Glomerular visceral epithelial cell (primary cell): ENCODE results near the gene PHF21A.
A peak's percentile ranks its signal among the peaks of the same experiment; 100 is the strongest.
"Not testable (repeated sequence)": the region's sequence is repeated elsewhere in the genome, so short reads cannot be mapped to it uniquely, and the experiment has no call there.

ENCODE experiments used
- DNase-seq: peaks from one replicate; pipeline ENCODE4 v3.0.0-alpha.2; 2016; ENCODE audit errors: extremely low spot score

Gene PHF21A

DNA sequence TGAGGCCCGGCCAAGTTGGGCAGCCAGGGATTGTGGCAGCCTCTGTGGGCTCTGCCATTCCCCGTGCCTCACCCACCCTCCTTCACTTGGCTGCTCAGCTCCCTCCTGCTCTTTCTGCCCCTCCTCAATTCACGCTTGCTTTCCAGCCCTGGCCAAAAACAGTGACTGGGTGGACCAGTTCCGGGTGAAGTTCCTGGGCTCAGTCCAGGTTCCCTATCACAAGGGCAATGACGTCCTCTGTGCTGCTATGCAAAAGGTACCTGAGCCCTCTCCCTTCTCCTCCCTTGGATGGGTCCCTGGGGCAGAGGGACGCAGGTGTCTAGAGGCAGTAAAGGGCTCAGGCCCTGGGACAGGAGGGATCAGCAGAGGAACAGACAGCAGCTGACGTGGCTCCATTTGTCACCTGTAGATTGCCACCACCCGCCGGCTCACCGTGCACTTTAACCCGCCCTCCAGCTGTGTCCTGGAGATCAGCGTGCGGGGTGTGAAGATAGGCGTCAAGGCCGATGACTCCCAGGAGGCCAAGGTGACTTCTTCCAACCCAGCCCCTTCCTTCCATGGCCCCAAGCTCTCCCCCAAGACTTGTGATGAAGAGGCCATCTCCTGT, 216.8 kb downstream of the PHF21A start:
- DNase-seq: no peak

DNA sequence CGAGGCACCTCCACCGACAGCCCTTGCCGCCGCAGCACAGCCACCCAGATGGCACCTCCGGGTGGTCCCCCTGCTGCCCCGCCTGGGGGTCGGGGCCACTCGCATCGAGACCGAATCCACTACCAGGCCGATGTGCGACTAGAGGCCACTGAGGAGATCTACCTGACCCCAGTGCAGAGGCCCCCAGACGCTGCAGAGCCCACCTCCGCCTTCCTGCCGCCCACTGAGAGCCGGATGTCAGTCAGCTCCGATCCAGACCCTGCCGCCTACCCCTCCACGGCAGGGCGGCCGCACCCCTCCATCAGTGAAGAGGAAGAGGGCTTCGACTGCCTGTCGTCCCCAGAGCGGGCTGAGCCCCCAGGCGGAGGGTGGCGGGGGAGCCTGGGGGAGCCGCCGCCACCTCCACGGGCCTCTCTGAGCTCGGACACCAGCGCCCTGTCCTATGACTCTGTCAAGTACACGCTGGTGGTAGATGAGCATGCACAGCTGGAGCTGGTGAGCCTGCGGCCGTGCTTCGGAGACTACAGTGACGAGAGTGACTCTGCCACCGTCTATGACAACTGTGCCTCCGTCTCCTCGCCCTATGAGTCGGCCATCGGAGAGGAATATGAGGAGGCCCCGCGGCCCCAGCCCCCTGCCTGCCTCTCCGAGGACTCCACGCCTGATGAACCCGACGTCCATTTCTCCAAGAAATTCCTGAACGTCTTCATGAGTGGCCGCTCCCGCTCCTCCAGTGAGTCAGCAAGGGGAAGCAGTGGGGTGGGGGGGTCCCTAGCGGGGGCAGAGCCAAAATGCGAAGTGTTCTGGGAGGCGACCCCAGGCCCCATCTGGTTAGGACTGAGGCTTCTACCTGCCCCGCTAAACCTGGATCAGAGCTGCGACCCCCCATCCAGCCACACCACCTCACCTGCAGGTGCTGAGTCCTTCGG, 218.5 kb downstream of the PHF21A start:
- no peak for DNase-seq

DNA sequence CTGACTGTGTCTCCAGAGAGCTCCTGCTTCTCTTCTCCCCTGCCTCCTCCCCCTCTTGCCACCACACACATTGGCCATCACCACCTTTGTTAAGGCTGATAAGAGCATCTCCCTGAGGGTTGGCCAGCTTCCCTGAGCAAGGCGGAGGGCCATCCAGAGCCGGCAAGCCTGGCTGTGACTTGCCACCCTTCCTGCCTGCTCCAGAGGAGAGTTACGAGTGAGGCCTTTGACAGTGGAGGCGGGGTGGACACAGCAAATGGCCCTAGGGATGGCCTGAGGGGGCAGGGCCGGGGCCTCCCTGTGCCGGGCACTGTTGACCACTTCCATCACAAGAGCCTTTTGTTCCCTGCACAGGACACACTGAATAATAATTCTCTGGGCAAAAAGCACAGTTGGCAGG, 219.6 kb downstream of the PHF21A start:
- DNase-seq: no peak

DNA sequence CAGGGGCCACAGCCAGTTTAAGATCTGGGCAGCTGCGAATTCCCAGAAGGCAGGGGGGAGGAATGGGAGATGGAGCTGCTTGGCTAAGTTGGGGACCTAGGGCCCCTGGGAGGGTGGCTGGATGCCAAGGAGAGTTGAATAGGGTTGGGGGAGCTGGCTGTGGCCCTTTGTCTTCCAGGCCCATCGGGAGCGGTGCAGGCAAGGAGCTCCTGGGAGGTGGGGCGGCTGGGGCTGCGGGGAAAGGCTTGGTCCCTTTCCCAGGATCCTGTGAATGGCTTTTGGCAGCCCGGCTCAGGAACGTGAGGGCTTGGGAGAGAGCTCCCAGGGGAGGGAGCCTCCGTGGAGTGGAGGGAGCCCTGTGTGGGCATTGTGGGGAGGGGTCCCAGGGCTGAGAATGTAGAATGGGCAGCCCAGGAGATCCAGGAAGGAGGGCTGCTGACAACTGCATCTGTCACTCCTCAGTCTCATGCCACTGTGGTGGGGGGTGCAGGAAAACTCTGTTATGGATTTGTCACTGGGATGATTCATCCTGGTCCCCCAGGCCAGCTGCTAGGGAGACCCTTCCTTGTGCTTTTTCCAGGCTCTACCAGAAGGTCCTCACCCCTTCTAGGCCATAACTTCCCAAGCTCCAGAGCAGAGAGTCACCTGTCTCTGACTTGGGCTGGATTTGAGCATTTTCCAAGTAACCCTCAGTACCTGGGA, 220.2 kb downstream of the PHF21A start:
- no peak for DNase-seq

DNA sequence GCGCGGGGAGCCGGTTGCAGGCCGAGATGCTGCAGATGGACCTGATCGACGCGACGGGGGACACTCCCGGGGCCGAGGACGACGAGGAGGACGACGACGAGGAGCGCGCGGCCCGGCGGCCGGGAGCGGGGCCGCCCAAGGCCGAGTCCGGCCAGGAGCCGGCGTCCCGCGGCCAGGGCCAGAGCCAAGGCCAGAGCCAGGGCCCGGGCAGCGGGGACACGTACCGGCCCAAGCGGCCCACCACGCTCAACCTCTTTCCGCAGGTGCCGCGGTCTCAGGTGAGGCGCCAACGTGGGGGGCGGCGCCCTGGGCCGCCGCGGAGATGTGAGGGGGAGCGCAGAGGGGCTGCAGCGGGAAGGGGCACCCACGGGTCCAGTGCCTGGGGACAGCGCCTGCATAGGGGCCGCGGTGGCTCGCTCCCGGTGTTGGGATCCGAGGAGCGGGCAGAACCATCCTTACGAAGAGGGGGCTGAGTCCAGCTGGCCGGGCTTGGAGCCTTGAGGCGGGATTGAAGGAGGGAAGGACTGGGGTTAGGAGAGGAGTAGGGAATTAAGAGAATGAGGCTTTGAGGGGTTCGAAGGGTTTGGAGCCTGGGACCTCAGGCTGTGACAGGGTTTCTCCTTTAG, 221.0 kb downstream of the PHF21A start:
- not testable (repeated sequence) for DNase-seq

DNA sequence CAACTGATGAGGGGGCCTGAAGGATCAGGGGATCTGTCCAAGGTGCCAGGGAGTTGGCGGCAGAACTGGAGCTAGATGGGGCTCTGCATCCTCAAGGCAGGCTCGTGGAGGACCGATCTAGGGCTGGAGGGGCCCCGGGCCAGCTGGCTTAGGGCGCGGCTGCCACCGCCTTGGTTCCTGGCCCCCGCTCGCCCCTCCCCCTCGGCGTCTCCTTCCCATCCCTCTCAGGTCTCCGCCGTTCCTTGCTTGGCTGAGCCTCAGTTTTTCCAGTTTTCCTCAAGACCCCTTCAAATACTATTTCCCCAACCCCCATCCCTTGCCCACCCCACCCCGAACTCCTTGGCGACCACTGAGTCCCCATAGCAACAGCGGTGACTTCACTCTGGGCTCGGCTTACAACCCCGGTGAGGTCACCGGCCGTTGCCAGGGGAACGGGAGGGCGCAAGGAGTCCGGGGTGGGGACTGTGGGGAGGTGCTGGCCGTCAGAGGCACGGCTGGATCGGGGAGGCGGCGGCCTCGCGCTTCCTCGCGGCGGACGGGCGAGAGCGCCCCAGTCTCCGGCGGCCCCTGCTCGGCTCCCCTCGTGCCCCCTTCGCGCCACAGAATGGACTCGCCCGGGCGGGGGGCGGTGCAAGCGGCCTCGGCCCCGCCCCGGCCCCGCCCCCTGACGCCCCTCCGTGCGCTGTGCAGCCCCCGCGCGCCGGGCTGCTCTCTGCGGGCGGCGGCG, 221.6 kb downstream of the PHF21A start:
- DNase-seq: peak; percentile 88

DNA sequence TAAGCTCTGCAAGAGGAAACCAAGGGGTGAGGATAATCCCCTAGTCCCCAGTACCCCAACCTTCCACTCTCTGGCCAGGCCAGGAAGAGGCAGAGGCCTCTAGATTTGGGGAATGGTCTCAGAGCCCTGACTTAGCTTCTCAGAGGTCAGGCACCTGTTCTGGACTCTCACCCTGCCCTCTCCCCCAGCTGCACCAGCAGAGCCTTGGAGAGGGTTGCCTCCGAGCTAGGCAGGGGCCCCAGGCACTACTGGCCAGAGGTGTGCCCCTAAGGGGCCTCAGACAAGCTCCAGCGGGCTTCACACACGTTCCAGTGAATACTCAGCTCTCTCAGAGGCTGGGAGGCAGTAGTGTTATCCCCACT, 222.2 kb downstream of the PHF21A start:
- DNase-seq: no peak

DNA sequence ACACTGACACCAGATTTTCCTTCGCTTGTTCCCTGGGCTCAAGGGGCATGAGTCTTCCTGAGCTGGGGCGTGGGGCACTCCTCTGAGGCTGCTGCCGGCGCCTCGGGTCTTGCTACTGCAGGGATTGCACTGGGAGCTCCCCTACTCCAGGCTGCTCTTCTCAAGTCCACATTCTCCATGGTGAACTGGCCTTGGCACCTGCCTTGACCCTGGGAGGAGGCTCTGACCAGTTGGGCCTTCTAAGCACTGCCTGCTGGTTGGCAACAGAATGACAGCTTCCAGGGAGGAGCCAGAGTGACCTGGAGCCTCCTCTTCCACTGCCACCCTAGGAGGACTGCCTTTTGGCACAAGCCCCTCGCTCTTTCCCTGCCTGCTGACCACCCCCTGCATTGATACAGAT, 223.7 kb downstream of the PHF21A start:
- DNase-seq: no peak

DNA sequence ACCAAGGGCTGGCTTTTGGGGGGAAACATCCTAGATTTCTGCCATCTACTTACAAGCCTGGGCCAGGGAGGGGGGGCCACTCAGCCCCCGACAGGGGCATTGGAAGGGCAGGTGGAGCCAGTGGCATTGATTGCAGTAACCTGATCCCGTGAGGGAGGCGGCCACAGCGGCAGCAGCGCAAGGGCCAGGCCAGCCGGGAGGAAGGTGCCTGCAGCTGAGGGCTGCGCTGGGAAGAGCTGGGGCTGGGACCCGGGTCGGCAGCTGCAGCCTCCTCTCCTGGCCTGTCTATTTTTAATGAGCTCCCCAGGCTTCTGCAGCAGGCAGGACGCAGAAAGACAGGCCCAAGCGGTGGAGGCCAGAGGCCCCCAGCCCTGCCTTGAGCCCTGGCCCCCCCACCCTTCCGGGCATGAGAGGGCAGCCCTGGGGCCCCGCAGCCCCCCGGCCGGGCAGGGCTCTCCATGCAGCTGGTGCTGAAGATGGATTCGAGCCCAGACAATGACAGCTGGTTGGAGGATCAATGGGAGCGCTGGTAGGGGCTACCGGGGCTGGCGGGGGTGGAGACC, 224.8 kb downstream of the PHF21A start:
- DNase-seq: no peak

DNA sequence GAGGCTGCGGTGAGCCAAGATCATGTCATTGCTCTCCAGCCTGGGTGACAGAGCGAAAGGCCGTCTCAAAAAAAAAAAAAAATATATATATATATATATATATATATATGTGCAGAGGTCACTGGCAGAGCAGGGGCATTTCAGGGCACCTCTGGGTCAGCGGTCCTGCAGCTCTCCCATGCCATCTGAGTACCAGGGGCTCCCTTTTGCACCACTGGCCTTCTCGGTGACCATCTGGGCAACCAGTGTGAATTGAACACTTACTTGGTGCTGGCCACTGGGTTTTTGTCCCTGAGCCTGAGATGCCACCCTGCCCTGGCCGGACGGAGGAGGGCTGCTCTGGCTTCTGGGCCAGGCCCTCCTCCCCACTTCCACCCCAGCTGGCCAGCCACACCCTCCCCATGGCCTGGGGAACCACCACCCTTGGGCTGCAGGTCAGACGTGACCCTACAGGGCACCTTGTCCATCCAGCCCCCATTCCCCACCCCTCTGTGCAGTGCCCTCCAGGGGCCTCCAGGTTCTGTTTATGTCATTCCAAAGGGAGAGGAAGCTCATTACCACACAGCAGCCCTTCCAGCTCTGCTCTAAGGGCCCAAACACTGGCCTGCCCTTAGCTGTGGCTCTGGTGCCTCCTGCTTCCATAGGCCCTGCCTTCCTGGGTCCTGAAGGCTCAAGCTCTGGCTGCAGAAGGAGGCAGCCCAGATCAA, 225.5 kb downstream of the PHF21A start:
- DNase-seq: no peak

DNA sequence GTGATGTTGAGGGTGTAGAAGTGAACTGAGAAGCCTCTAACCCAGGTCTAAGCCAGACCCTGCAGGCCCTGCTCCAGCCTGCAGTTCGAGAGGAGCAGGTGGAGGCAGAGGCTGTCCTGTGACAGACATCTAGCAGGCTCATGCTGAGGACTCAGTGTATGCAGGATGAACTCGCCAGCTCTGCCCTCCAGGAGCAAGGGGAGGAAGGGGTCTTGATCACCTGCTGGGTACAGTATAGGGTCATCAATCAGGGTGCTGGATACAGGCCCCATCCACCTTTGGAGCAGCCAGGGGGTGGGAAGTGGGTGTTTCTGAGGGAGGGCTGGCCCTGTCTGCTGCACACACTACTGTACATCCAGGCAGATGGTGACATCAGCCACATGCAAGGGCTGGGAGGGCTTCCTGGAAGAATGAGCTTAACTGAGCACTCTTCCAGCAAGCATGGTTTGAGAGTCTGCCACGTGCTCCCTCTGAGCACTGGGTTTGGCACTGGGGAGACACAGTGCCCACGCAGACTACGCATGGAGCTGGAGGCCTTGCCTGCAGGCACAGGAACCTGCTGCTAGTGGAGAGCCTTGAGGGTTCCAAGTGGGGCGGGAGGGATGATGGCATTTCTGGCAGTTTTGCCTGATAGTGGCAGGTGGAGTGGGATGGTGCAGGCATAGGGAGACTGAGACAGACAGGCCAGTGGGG, 226.6 kb downstream of the PHF21A start:
- no peak for DNase-seq

DNA sequence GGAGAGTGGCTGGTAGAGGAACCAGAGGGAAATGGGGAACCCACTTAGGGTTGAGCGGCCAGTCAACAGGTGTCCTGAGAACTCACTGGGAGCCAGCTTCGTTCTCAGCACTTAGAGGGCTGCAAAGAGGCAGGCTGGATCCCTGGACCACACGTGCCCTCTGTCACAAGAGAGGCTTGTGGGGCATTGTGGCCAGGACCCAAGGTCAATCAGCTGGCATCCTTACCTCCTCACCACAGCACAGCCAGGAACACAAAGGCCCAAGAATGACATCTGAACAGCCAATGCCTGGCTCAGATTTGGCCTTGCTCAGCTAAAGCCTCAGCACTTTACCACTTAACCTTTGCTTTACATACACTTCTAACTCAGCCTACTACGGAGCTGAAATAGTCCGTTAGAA, 228.4 kb downstream of the PHF21A start:
- DNase-seq: no peak

DNA sequence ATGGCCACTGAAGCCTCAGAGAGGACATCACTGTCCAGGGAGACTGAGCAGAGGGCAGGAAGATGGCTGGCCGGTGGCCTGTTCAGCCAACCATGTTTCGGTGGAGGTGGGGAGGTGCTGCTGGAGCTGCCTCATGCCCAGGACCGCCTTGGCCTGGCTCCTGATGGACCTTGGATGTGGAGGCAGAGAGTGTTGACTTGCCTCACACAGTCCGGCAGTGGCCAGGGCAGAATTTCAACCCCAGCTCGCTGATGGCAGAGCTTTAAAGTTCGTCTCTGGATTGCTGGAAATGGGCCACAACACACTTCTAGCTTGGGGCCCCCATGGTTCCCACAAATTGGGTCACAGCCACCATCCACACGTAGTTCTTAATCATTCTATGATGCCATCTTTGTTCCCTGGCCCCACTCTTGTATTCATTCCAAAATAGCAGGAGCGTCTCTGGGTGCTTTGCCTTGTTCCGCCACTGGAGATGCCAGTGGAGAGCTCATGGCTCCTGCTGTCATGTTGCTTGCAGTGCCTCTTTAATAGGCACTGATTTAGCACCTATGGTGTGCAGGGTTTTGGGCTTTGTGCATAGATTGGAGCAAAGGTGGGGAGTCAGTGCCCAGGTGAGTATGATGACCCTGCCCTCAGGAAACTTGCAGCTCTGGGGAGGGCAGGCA, 230.2 kb downstream of the PHF21A start:
- no peak for DNase-seq

DNA sequence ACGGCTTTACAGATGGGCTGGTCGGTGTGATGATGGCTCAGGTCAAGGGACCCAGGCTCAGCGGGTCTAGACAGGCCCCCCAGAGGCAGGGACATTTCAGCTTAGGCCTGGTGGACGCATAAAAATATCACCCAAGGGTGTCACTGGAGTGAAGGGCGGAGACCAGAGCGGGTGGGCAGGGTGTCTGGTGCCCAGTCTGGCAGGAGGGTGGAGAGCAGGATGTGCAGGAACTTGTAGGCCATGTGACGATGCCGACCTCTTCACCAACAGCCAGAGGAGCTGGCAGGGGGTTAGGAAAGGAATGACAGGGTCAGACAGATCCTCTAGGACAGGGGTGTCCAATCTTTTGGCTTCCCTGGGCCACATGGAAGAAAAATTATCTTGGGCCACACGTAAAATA, 231.3 kb downstream of the PHF21A start:
- no peak for DNase-seq

DNA sequence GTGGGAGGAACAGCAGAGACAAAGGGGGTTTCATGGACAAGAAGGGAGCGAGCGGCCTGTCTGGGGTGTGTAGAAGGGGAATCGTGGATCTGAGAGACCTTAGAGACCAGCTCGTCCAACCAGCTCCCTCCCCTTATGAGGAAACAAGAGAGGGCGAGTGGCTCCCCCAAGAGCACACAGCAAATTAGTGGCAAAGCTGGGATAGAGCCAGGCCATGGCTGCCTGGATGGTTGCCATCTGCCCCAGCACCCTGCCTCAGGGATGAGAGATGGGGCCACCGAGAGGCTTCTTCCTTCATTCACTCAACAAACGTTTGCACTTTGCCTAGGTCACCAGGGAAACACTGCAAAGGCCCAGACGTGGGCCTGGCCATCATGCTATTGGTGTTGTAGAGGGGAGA, 231.7 kb downstream of the PHF21A start:
- DNase-seq: no peak

DNA sequence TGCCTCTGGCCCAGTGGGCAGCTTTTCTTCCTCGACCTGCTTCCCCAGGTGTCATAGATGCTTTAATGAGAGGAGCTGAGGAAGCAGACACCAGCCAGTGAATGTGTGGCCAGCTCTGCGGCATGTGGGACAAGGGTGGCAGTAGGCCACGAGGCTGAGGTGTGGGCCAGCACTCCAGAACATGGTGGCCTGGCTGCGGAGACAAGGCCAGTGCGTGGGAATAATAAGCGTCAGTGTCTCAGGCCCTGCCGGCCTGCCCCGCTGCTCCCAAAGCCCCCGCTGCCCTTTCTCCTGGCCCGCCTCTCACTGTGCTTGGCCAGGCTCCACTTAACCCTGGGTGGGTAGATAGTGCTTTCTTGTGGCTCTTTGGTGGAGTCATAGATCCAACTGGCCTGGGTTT, 233.7 kb downstream of the PHF21A start:
- no peak for DNase-seq

DNA sequence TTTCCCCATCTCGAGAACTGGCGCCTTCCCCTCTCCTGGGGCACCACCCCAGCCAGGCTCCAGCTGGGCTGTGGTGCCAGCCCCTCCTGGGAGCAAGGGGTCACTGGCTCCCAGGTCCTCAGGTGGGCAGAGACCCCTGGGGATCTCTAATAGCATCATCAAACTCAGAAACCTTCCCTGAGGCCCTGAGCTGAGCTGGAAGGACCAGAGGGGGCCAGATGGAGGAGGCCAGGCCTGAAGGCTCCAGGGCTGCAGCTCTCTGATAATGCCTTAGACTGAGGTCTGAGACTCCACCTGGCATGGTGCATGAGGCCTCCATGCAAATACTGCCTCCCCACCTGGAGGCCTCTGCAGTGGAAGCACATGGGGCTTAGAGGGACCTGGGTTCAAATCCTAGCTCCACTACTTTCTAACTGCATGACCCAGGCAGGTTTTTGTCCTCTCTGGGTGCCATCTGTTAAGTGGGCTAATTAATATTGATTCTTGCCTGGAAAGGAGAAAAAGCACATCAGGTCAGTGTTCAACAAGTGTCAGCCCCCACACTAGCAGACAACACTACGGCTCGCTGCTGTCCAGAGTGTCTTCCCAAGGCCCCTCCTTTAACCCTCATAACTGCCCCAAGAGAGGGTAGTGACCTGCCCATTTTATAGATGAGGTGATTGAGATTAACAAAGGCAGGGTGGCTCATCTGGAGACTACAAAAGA, 234.3 kb downstream of the PHF21A start:
- DNase-seq: no peak

DNA sequence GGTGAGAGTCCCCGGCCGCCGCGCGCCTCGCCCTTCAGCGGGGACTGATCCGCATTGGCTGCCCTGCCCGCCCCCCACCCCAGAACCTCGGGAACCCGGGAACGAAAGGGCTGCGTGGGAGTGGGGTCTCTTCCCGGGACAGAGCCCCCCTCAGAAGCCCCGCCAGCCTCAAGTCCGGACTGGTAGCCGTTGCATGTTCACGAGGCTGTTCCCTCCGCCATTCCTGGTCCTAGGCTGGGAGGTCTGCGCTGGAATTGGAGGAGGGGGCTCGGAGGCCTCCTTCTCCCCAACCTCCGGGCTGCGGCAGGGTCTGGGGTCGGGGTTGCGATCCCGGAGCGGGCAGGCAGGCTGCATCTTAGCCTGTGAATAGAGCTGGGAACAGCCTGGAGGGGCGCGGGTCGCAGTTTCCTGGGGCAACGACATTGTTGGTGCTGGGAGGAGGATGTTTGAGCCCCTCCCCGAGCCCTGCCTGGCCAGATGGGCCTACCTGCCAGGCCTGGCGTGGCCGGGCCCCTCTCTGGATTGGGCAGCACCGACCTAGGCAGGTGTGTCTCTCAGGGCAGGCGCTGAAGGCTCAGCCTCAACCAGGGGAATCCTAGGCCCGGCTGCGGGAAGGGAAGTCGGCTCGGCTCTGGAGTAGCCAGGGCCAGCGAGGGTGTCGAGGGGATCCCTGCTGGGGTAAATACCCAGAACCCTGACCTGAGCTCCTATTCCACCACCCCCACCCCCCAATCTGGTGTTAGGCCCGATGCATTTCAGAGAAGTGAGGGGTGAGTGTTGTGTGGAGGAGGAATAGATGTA, 235.1 kb downstream of the PHF21A start:
- DNase-seq: no peak
